GM23338 (cell line): ENCODE data around the gene SH3PXD2B. TPM values are rescaled to one million over a fixed set of nuclear protein-coding genes. Genes with fewer than 3 reads are reported as not detected.

Experiments used
- ATAC-seq: fragments of 200-7000 bp; cut with Tn5 transposase; 3 replicates; pipeline ENCODE4 v1.9.1; 2020
- DNase-seq: peaks from one replicate; pipeline ENCODE4 v3.0.0-alpha.2; 2015; ENCODE audit warnings: low spot score
- H2AFZ ChIP-seq: fragments of 200-600 bp; sonication (generic); 2 replicates; pipeline ENCODE4 v1.8.0; 2016; ENCODE audit warnings: antibody characterized with exemption, mild to moderate bottlenecking, moderate library complexity
- H3F3A ChIP-seq: fragments of 200-600 bp; sonication (generic); replicated peaks from 2 replicates; pipeline ENCODE4 v1.8.0; 2017; ENCODE audit warnings: antibody characterized with exemption, mixed run types, low read depth
- H3K27ac ChIP-seq: fragments of 200-600 bp; sonication (generic); 2 replicates; pipeline ENCODE4 v1.6.1; 2016; ENCODE audit warnings: low read depth
- H3K27me3 ChIP-seq: fragments of 200-600 bp; sonication (generic); 2 replicates; pipeline ENCODE4 v1.8.0; 2016; ENCODE audit warnings: mild to moderate bottlenecking, mixed run types, moderate library complexity; ENCODE audit not compliant: insufficient read depth
- H3K36me3 ChIP-seq: fragments of 200-600 bp; sonication (generic); 2 replicates; pipeline ENCODE4 v1.8.0; 2016; ENCODE audit warnings: mild to moderate bottlenecking; ENCODE audit not compliant: insufficient read depth
- H3K4me1 ChIP-seq: fragments of 200-600 bp; sonication (generic); 2 replicates; pipeline ENCODE4 v1.8.0; 2016; ENCODE audit warnings: mild to moderate bottlenecking, moderate library complexity; ENCODE audit not compliant: insufficient read depth
- H3K4me2 ChIP-seq: fragments of 200-600 bp; sonication (generic); 2 replicates; pipeline ENCODE4 v1.7.1; 2017; ENCODE audit warnings: mixed run types
- H3K4me3 ChIP-seq: fragments of 200-600 bp; sonication (generic); 2 replicates; pipeline ENCODE4 v1.6.1; 2016; ENCODE audit warnings: mixed run types
- H3K79me2 ChIP-seq: fragments of 200-600 bp; sonication (generic); replicated peaks from 2 replicates; pipeline ENCODE4 v1.8.0; 2017; ENCODE audit warnings: mild to moderate bottlenecking; ENCODE audit not compliant: insufficient read depth
- H3K9me2 ChIP-seq: fragments of 200-600 bp; sonication (generic); 2 replicates; pipeline ENCODE4 v1.8.0; 2017; ENCODE audit not compliant: insufficient read depth
- H4K20me1 ChIP-seq: fragments of 200-600 bp; sonication (generic); replicated peaks from 2 replicates; pipeline ENCODE4 v1.8.0; 2017; ENCODE audit warnings: mild to moderate bottlenecking; ENCODE audit not compliant: insufficient read depth
- H3K27ac Mint-ChIP-seq: 2 replicates; pipeline ENCODE4 v1.8.0; 2020; ENCODE audit warnings: inconsistent platforms, mild to moderate bottlenecking, moderate library complexity, mixed read lengths
- H3K27me3 Mint-ChIP-seq: 3 replicates; pipeline ENCODE4 v1.8.0; 2022; ENCODE audit warnings: low read depth, mild to moderate bottlenecking, moderate library complexity, mixed read lengths, inconsistent platforms; ENCODE audit not compliant: insufficient read depth, poor library complexity
- H3K36me3 Mint-ChIP-seq: 3 replicates; pipeline ENCODE4 v1.8.0; 2021; ENCODE audit warnings: low read depth, mild to moderate bottlenecking, inconsistent platforms, moderate library complexity, mixed read lengths
- H3K4me1 Mint-ChIP-seq: 3 replicates; pipeline ENCODE4 v1.8.0; 2020; ENCODE audit warnings: mild to moderate bottlenecking, inconsistent platforms, mixed read lengths
- H3K4me3 Mint-ChIP-seq: 3 replicates; pipeline ENCODE4 v1.8.0; 2021; ENCODE audit warnings: moderate library complexity, mild to moderate bottlenecking, inconsistent platforms, mixed read lengths
- H3K9me3 Mint-ChIP-seq: 3 replicates; pipeline ENCODE4 v1.8.0; 2020; ENCODE audit warnings: moderate library complexity, mild to moderate bottlenecking, inconsistent platforms, mixed read lengths
- CREB1 ChIP-seq: fragments of 250-450 bp; sonication (Bioruptor Pico); IDR thresholded peaks from 2 replicates; pipeline ENCODE4 v1.5.0; 2020; ENCODE audit warnings: low read depth, mild to moderate bottlenecking, moderate library complexity
- CTCF ChIP-seq, 2 experiments: fragments of 200-600 bp in 1 of 2; sonication (generic) in 1 of 2; conservative IDR thresholded peaks; 2 replicates each; pipeline versions ENCODE4 v1.5.1 to v1.6.1; 2016 to 2017; ENCODE audit warnings: antibody characterized with exemption in 2 of 2, low read depth in 2 of 2, mild to moderate bottlenecking in 2 of 2, moderate library complexity in 1 of 2
- ETS1 ChIP-seq: IDR thresholded peaks from 2 replicates; pipeline ENCODE4 v1.6.1; 2016; ENCODE audit warnings: antibody characterized with exemption
- EZH2 ChIP-seq: fragments of 200-600 bp; sonication (generic); IDR thresholded peaks from one replicate; pipeline ENCODE4 v1.8.0; 2017; ENCODE audit warnings: antibody characterized with exemption, mild to moderate bottlenecking, low read depth; ENCODE audit not compliant: unreplicated experiment
- EZH2phosphoT487 ChIP-seq: fragments of 200-600 bp; sonication (generic); IDR thresholded peaks from one replicate; pipeline ENCODE4 v1.8.1; 2018; ENCODE audit warnings: antibody characterized with exemption; ENCODE audit not compliant: unreplicated experiment
- JUNB ChIP-seq: IDR thresholded peaks from one replicate; pipeline ENCODE4 v1.6.1; 2016; ENCODE audit warnings: antibody characterized with exemption; ENCODE audit not compliant: unreplicated experiment
- NANOG ChIP-seq: IDR thresholded peaks from 2 replicates; pipeline ENCODE4 v1.6.1; 2016; ENCODE audit warnings: antibody characterized with exemption, borderline replicate concordance
- POLR2AphosphoS5 ChIP-seq: IDR thresholded peaks from 2 replicates; pipeline ENCODE4 v1.6.1; 2016; ENCODE audit warnings: antibody characterized with exemption, low read depth
- STAT1 ChIP-seq: IDR thresholded peaks from one replicate; pipeline ENCODE4 v1.6.1; 2016; ENCODE audit warnings: antibody characterized with exemption; ENCODE audit not compliant: unreplicated experiment
- ZNF114 ChIP-seq: fragments of 250-450 bp; sonication (Bioruptor Pico); IDR thresholded peaks from 2 replicates; pipeline ENCODE4 v1.5.0; 2020; ENCODE audit warnings: mild to moderate bottlenecking, moderate library complexity
- ZNF331 ChIP-seq: fragments of 250-450 bp; sonication (Bioruptor Pico); IDR thresholded peaks from 2 replicates; pipeline ENCODE4 v1.5.0; 2020; ENCODE audit warnings: low read depth, mild to moderate bottlenecking, moderate library complexity
- ZNF462 ChIP-seq: fragments of 250-450 bp; sonication (Bioruptor Pico); IDR thresholded peaks from 2 replicates; pipeline ENCODE4 v1.5.0; 2020; ENCODE audit warnings: mild to moderate bottlenecking, moderate library complexity
- polyA plus RNA-seq: library from polyadenylated mRNA; unstranded; fragments of >200 nt; fragmentation: Nextera tagmentation; extraction: Ambion mirVana; gene quantifications from 2 replicates; pipeline ENCODE4 v1.2.1, GENCODE V29; 2016
- total RNA-seq: library from RNA; depleted of rRNA; stranded (reverse); fragments of >200 nt; shearing (Covaris generic); gene quantifications from 2 replicates; pipeline ENCODE4 v1.2.3, GENCODE V29; 2014

The SH3PXD2B gene
- total and polyA plus RNA-seq, 2 experiments from 2014 or later, result 40.2 to 52.5 TPM

- no peak for TF ChIP-seq STAT1
- no peak for TF ChIP-seq CREB1
- no peak for TF ChIP-seq NANOG
- no peak for TF ChIP-seq POLR2AphosphoS5
Measured at GRCh38 chr5:172351240-172351778, 103.0 kb downstream of the SH3PXD2B start (continued).

- Mint-ChIP-seq H3K27ac (no peak overlapping the region), H3K36me3 (peaks cover 61% of the 10 kb centered on the region), H3K27me3 (peaks cover 4% of the 10 kb centered on the region), H3K9me3 (no peaks in the 10 kb centered on the region), H3K4me1 (no peaks in the 10 kb centered on the region), H3K4me3 (no peak overlapping the region)
- no peak for DNase-seq
- Histone ChIP-seq H3F3A (no peaks in the 10 kb centered on the region), H3K27ac (no peak overlapping the region), H3K4me2 (no peak overlapping the region), H3K4me1 (no peaks in the 10 kb centered on the region), H3K79me2 (no peaks in the 10 kb centered on the region), H3K4me3 (no peak overlapping the region), H2AFZ (no peak overlapping the region), H3K9me2 (no peaks in the 10 kb centered on the region), H3K27me3 (no peaks in the 10 kb centered on the region), H4K20me1 (no peaks in the 10 kb centered on the region; the same call in 1 of the 2 replicates), H3K36me3 (peaks cover 32% of the 10 kb centered on the region)
- no peak for ATAC-seq
- TF ChIP-seq ZNF114 (CRISPR knock-in tag), result no peak
- no peak for TF ChIP-seq ETS1
- TF ChIP-seq JUNB, result no peak
- TF ChIP-seq ZNF331 (CRISPR knock-in tag), result no peak
- TF ChIP-seq EZH2, result no peak
- TF ChIP-seq STAT1, result no peak
- TF ChIP-seq ZNF462 (CRISPR knock-in tag), result no peak
- no peak for TF ChIP-seq EZH2phosphoT487
- no peak for TF ChIP-seq CREB1
- TF ChIP-seq POLR2AphosphoS5, result no peak
- no peak for TF ChIP-seq NANOG
- no peak for TF ChIP-seq CTCF (conservative IDR thresholded peaks at IDR 0.05; ENCODE audit: low read depth in 2 of 2)
Measured at GRCh38 chr5:172350212-172351181, 103.8 kb downstream of the SH3PXD2B start.
